Fibroblast of lung (primary cell): ENCODE results near the gene PRRC2B. TPM values are rescaled to one million over a fixed set of nuclear protein-coding genes. Genes with fewer than 3 reads are reported as not detected.
A peak's percentile ranks its signal among the peaks of the same experiment; 100 is the strongest.

ENCODE experiments used
- DNase-seq, 2 donors: peaks; one replicate each; pipeline versions ENCODE4 v3.0.0 to v3.0.0-alpha.2; 2010; ENCODE audit warnings: low read depth in 2 of 2
- H2AFZ ChIP-seq: 2 replicates; pipeline ENCODE4 v1.5.1; 2012; ENCODE audit warnings: low read length, control low read depth, inconsistent platforms
- H3K27ac ChIP-seq: 2 replicates; pipeline ENCODE4 v1.5.1; 2011; ENCODE audit warnings: low read length, control low read depth; ENCODE audit not compliant: insufficient read depth
- H3K27me3 ChIP-seq: 2 replicates; pipeline ENCODE4 v1.5.1; 2011; ENCODE audit warnings: mild to moderate bottlenecking, low read length; ENCODE audit not compliant: control insufficient read depth, insufficient read depth
- H3K36me3 ChIP-seq: 2 replicates; pipeline ENCODE4 v1.5.1; 2011; ENCODE audit warnings: low read length; ENCODE audit not compliant: control insufficient read depth, insufficient read depth
- H3K4me1 ChIP-seq: 2 replicates; pipeline ENCODE4 v1.5.1; 2011; ENCODE audit warnings: low read length; ENCODE audit not compliant: control insufficient read depth, insufficient read depth; ENCODE audit errors: extremely low read depth
- H3K4me2 ChIP-seq: 2 replicates; pipeline ENCODE4 v1.5.1; 2011; ENCODE audit warnings: low read length, control low read depth; ENCODE audit not compliant: insufficient read depth; ENCODE audit errors: extremely low read depth
- H3K4me3 ChIP-seq, 4 experiments: fragments of 200-600 bp in 1 of 4; sonication (generic) in 1 of 4; replicated peaks in 1 of 4; 2 replicates each; pipeline ENCODE4 v1.5.1; 2011 to 2016; ENCODE audit warnings: low read length in 4 of 4, low read depth in 3 of 4, mild to moderate bottlenecking in 3 of 4, control low read depth in 2 of 4, inconsistent platforms in 1 of 4, mixed read lengths in 1 of 4; ENCODE audit not compliant: insufficient read depth in 1 of 4; ENCODE audit errors: control extremely low read depth in 1 of 4
- H3K79me2 ChIP-seq: 2 replicates; pipeline ENCODE4 v1.5.1; 2012; ENCODE audit warnings: mild to moderate bottlenecking, low read length, inconsistent platforms; ENCODE audit not compliant: control insufficient read depth, insufficient read depth
- H3K9ac ChIP-seq: 2 replicates; pipeline ENCODE4 v1.5.1; 2011; ENCODE audit warnings: mild to moderate bottlenecking, low read length, control low read depth; ENCODE audit not compliant: insufficient read depth
- H3K9me3 ChIP-seq: 2 replicates; pipeline ENCODE4 v1.5.1; 2012; ENCODE audit warnings: low read depth, low read length; ENCODE audit not compliant: control insufficient read depth, insufficient read depth
- H4K20me1 ChIP-seq: 2 replicates; pipeline ENCODE4 v1.5.1; 2011; ENCODE audit warnings: low read length; ENCODE audit not compliant: control insufficient read depth, insufficient read depth; ENCODE audit errors: extremely low read depth
- EZH2 ChIP-seq: IDR thresholded peaks from 2 replicates; pipeline ENCODE4 v1.5.1; 2012; ENCODE audit warnings: low read length, control low read depth, mild to moderate bottlenecking; ENCODE audit errors: missing control alignments
- polyA plus RNA-seq, 2 donors: library from polyadenylated mRNA; depleted of rRNA in 1 of 2; stranded (reverse) in 1 of 2; unstranded in 1 of 2; fragments of >200 nt; gene quantifications; 2 replicates each; pipeline ENCODE4 v1.2.1, GENCODE V29; 2011 to 2012; ENCODE audit warnings: missing spikeins in 1 of 2
- total RNA-seq: library from RNA; depleted of rRNA; stranded (reverse); fragments of >200 nt; gene quantifications from 2 replicates; pipeline ENCODE4 v1.2.1, GENCODE V29; 2014
- TF ChIP-seq, protein P1 (sequence below), 2 donors: IDR thresholded peaks in 1 of 2; conservative IDR thresholded peaks in 1 of 2; 1 replicate in 1 of 2; 2 replicates in 1 of 2; pipeline ENCODE4 v1.5.1; 2011 to 2012; ENCODE audit warnings: low read length in 2 of 2, control low read depth in 1 of 2, inconsistent platforms in 1 of 2, low read depth in 1 of 2, mild to moderate bottlenecking in 1 of 2

Gene PRRC2B
- total and polyA plus RNA-seq, 2 donors (not counting 1 experiment from before 2014, with no cell fraction given): 29.9 to 66.4 TPM

DNA sequence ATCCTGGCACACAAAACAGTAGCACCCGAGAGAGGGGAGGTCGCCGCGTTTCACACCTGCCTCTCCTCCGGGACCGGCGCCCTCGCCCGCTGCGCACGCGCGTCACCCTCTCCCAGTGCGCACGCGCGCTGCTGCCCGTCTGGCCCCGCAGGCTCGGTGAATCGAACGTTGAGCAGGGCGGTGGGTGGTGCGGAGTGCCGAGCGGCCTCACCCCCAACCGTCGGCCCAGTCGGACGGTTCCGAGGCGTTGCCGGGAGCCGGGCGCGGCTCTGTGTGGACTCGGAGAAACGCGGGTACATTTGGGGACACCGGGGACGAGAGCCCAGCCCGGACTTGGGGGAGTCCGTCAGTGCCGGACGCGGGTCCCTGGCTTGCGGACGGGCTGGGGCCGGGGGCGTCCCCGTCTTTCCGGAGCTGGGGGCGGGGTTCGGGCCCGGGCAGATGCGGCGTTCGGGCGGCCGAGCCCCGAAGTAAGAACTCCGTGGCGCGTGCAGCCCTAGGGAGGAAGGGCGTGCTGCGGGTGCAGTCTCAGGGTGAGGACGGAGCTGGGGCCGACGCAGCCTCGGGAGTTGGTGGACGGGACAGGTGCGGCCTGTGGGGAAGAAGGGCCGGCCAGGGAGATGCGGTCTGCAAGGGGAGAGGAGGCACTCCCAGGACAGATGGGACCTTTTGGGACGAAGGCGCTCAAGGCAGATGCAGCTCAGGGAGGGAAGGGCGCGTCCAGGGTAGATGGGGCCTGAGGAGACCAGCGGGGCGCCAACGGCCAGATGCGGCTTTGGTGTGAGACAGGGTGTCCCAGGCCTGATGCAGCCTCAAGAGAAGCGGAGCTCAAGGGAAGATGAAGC, 109.1 kb downstream of the PRRC2B start, which contains the start of gene POMT1:
Gene POMT1, plus strand, starts transcription at position 138 of the 845 bp plus-strand sequence. CDS start 1,301 bp downstream, outside the sequence.
- no peaks in the 10 kb centered on the region for H4K20me1 ChIP-seq
- H3K27me3 ChIP-seq: no peaks in the 10 kb centered on the region
- H3K4me2 ChIP-seq: peak within 1 kb of the TSS; percentile 70
- no peak for TF ChIP-seq EZH2
- TF ChIP-seq, protein P1, sequence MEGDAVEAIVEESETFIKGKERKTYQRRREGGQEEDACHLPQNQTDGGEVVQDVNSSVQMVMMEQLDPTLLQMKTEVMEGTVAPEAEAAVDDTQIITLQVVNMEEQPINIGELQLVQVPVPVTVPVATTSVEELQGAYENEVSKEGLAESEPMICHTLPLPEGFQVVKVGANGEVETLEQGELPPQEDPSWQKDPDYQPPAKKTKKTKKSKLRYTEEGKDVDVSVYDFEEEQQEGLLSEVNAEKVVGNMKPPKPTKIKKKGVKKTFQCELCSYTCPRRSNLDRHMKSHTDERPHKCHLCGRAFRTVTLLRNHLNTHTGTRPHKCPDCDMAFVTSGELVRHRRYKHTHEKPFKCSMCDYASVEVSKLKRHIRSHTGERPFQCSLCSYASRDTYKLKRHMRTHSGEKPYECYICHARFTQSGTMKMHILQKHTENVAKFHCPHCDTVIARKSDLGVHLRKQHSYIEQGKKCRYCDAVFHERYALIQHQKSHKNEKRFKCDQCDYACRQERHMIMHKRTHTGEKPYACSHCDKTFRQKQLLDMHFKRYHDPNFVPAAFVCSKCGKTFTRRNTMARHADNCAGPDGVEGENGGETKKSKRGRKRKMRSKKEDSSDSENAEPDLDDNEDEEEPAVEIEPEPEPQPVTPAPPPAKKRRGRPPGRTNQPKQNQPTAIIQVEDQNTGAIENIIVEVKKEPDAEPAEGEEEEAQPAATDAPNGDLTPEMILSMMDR (conservative IDR thresholded peaks at IDR 0.05 in 1 of 2, IDR thresholded peaks at IDR 0.05 in 1 of 2; ENCODE audit: low read depth in 1 of 2, low read length in 2 of 2): no peak
- peak within 1 kb of the TSS; percentile 88 for H2AFZ ChIP-seq
- H3K79me2 ChIP-seq: peaks cover 4% of the 10 kb centered on the region
- peaks cover 17% of the 10 kb centered on the region for H3K36me3 ChIP-seq
- peak; percentile 72 to 79 for DNase-seq
- H3K9me3 ChIP-seq: no peaks in the 10 kb centered on the region
- peak within 1 kb of the TSS; percentile 67 for H3K9ac ChIP-seq
- H3K4me3 ChIP-seq: peak within 1 kb of the TSS; percentile 78 to 91 (median 86)
- H3K27ac ChIP-seq: peak within 1 kb of the TSS; percentile 24
- H3K4me1 ChIP-seq: no peaks in the 10 kb centered on the region

DNA sequence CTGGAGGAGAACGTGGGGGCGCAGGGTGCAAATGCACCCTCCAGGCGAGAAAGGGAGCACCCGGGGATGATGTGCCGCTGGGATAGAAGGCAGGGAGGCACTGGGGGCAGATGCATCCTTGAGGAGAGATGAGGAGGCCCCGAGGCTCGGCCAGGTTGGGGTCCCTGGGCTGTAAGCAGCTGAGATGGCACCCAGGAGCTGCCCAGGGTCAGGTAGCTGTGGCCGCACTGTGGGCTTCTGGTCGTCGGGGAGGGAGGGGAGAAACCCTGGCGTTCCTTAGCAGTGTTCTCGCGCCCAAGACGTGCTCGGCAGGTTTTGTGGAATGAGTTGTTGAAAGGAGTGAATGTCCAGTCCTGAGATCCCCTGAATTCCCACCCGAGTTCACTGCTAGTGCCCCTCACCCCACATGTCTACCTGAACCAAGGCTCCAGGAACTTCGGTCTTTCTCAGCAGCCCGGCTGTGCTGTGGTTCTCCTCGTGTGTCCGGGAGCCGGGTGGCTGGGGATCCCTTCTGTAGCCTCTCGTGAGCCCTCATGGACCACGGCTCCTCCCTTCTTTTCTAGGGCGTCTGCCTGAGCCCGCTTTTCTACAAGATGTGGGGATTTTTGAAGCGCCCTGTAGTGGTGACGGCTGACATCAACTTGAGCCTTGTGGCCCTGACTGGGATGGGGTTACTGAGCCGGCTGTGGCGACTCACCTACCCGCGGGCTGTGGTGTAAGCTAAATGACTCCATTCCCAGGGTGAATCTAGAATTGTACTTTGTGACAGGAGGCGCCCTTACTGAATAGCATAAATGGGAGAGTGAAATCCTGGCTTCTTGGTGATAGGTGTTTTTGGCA, 110.0 kb downstream of the PRRC2B start:
- H3K4me3 ChIP-seq: peak overlapping the region; percentile 78 to 91 (median 86)
- peak overlapping the region; percentile 88 for H2AFZ ChIP-seq
- peaks cover 12% of the 10 kb centered on the region for H3K36me3 ChIP-seq
- peak overlapping the region; percentile 24 for H3K27ac ChIP-seq
- no peaks in the 10 kb centered on the region for H3K27me3 ChIP-seq
- H3K79me2 ChIP-seq: peaks cover 4% of the 10 kb centered on the region
- H3K9ac ChIP-seq: peak overlapping the region; percentile 67
- peak; percentile 8 to 27 for DNase-seq
- no peaks in the 10 kb centered on the region for H3K4me1 ChIP-seq
- TF ChIP-seq, protein P1 (conservative IDR thresholded peaks at IDR 0.05 in 1 of 2, IDR thresholded peaks at IDR 0.05 in 1 of 2; ENCODE audit: low read depth in 1 of 2, low read length in 2 of 2): no peak
- no peak for TF ChIP-seq EZH2
- no peaks in the 10 kb centered on the region for H4K20me1 ChIP-seq
- H3K9me3 ChIP-seq: no peaks in the 10 kb centered on the region
- H3K4me2 ChIP-seq: peak overlapping the region; percentile 70

DNA sequence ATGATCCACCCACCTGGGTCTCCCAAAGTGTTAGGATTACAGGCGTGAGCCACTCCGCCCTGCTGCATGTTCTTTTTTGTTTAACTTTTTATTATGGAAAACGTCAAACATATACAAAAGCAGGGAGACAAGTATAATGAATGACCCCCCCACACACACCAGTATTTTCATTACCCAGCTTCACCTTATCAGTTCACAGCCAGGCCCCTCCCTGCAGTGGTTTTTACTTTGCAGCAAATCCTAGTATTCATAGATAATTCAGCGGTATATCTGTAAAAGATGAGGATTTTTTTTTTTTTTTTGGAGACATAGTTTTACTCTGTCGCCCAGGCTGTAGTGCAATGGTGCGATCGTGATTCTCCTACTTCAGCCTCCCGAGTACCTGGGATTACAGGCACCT, 111.1 kb downstream of the PRRC2B start:
- H2AFZ ChIP-seq: no peak overlapping the region
- peaks cover 6% of the 10 kb centered on the region for H3K36me3 ChIP-seq
- no peak for DNase-seq
- no peak overlapping the region for H3K27ac ChIP-seq
- no peak overlapping the region for H3K4me3 ChIP-seq
- TF ChIP-seq, protein P1 (conservative IDR thresholded peaks at IDR 0.05 in 1 of 2, IDR thresholded peaks at IDR 0.05 in 1 of 2; ENCODE audit: low read depth in 1 of 2, low read length in 2 of 2): no peak
- no peak for TF ChIP-seq EZH2
- no peaks in the 10 kb centered on the region for H3K27me3 ChIP-seq
- no peaks in the 10 kb centered on the region for H4K20me1 ChIP-seq
- no peak overlapping the region for H3K4me2 ChIP-seq
- no peaks in the 10 kb centered on the region for H3K4me1 ChIP-seq
- H3K9ac ChIP-seq: no peak overlapping the region
- H3K9me3 ChIP-seq: no peaks in the 10 kb centered on the region
- H3K79me2 ChIP-seq: peaks cover 4% of the 10 kb centered on the region
